CD14-positive monocyte (primary cell): ENCODE measurements around the gene RFPL4A. TPM values are rescaled to one million over a fixed set of nuclear protein-coding genes. Genes with fewer than 3 reads are reported as not detected.

ENCODE experiments used
- DNase-seq, 3 donors: peaks; one replicate each; pipeline ENCODE4 v3.0.0-alpha.2; 2011 to 2022
- H2AFZ ChIP-seq: 2 replicates; pipeline ENCODE4 v1.6.0; 2012; ENCODE audit warnings: mild to moderate bottlenecking, low read depth, low read length, inconsistent platforms; ENCODE audit not compliant: insufficient read depth, poor library complexity, severe bottlenecking
- H3K27ac ChIP-seq, 2 donors: 1 replicate in 1 of 2; 2 replicates in 1 of 2; pipeline ENCODE4 v1.5.1; 2012 to 2013; ENCODE audit warnings: low read length in 2 of 2, control low read depth in 1 of 2, inconsistent platforms in 1 of 2, low read depth in 1 of 2, mild to moderate bottlenecking in 1 of 2
- H3K27me3 ChIP-seq, 2 donors: one replicate each; pipeline versions ENCODE4 v1.6.0 to v1.6.1; 2011 to 2013; ENCODE audit warnings: low read length in 2 of 2; ENCODE audit not compliant: control insufficient read depth in 2 of 2, insufficient read depth in 2 of 2
- H3K36me3 ChIP-seq, 2 donors: replicated peaks in 1 of 2; 1 replicate in 1 of 2; 2 replicates in 1 of 2; pipeline versions ENCODE4 v1.5.1 to v1.6.1; 2012 to 2013; ENCODE audit warnings: low read length in 2 of 2, control low read depth in 1 of 2, inconsistent platforms in 1 of 2, mild to moderate bottlenecking in 1 of 2; ENCODE audit not compliant: insufficient read depth in 2 of 2, control insufficient read depth in 1 of 2
- H3K4me1 ChIP-seq, 2 donors: 1 replicate in 1 of 2; 2 replicates in 1 of 2; pipeline versions ENCODE4 v1.5.1 to v1.6.1; 2012 to 2013; ENCODE audit warnings: low read length in 2 of 2, control low read depth in 1 of 2, inconsistent platforms in 1 of 2, mild to moderate bottlenecking in 1 of 2, moderate library complexity in 1 of 2; ENCODE audit not compliant: insufficient read depth in 2 of 2, control insufficient read depth in 1 of 2
- H3K4me2 ChIP-seq: replicated peaks from 2 replicates; pipeline ENCODE3; 2012; ENCODE audit warnings: low read length, moderate library complexity, mild to moderate bottlenecking; ENCODE audit not compliant: poor library complexity, severe bottlenecking; ENCODE audit errors: extremely low read depth
- H3K4me3 ChIP-seq, 3 experiments: fragments of 200-600 bp in 1 of 3; sonication (generic) in 1 of 3; replicated peaks in 1 of 3; 1 replicate in 2 of 3; 2 replicates in 1 of 3; pipeline ENCODE4 v1.5.1; 2011 to 2013; ENCODE audit warnings: low read length in 3 of 3, mild to moderate bottlenecking in 3 of 3, control low read depth in 2 of 3, low read depth in 2 of 3, inconsistent platforms in 1 of 3, moderate library complexity in 1 of 3
- H3K79me2 ChIP-seq: 2 replicates; pipeline ENCODE4 v1.6.0; 2012; ENCODE audit warnings: mild to moderate bottlenecking, control low read depth, inconsistent platforms, low read length, moderate library complexity; ENCODE audit not compliant: insufficient read depth
- H3K9ac ChIP-seq: 2 replicates; pipeline ENCODE4 v1.6.0; 2017; ENCODE audit warnings: low read length, mild to moderate bottlenecking; ENCODE audit not compliant: insufficient read depth, poor library complexity, severe bottlenecking
- H3K9me3 ChIP-seq, 2 donors: replicated peaks in 1 of 2; 1 replicate in 1 of 2; 2 replicates in 1 of 2; pipeline versions ENCODE4 v1.5.1 to v1.6.1; 2012 to 2013; ENCODE audit warnings: low read length in 2 of 2, control low read depth in 1 of 2; ENCODE audit not compliant: control insufficient read depth in 1 of 2, insufficient read depth in 1 of 2
- H4K20me1 ChIP-seq: 2 replicates; pipeline ENCODE4 v1.6.0; 2012; ENCODE audit warnings: mild to moderate bottlenecking, low read length, control low read depth, moderate library complexity; ENCODE audit not compliant: insufficient read depth
- H3K27ac Mint-ChIP-seq, 7 donors: one replicate each; pipeline ENCODE4 v1.8.0; 2020; ENCODE audit warnings: mild to moderate bottlenecking in 7 of 7, mixed read lengths in 7 of 7, moderate library complexity in 6 of 7, inconsistent platforms in 2 of 7
- H3K27me3 Mint-ChIP-seq, 3 donors: one replicate each; pipeline ENCODE4 v1.8.0; 2021 to 2022; ENCODE audit warnings: low read depth in 3 of 3, mild to moderate bottlenecking in 3 of 3, mixed read lengths in 3 of 3, moderate library complexity in 3 of 3, inconsistent platforms in 1 of 3
- H3K36me3 Mint-ChIP-seq, 2 donors: one replicate each; pipeline ENCODE4 v1.8.0; 2020; ENCODE audit warnings: mixed read lengths in 2 of 2, inconsistent platforms in 1 of 2, mild to moderate bottlenecking in 1 of 2
- H3K4me1 Mint-ChIP-seq: one replicate; pipeline ENCODE4 v1.8.0; 2020; ENCODE audit warnings: mild to moderate bottlenecking, mixed read lengths
- H3K4me3 Mint-ChIP-seq, 2 donors: one replicate each; pipeline ENCODE4 v1.8.0; 2020; ENCODE audit warnings: mild to moderate bottlenecking in 2 of 2, mixed read lengths in 2 of 2, moderate library complexity in 1 of 2
- H3K9me3 Mint-ChIP-seq, 7 donors: one replicate each; pipeline ENCODE4 v1.8.0; 2020 to 2022; ENCODE audit warnings: mixed read lengths in 7 of 7, mild to moderate bottlenecking in 6 of 7, moderate library complexity in 6 of 7, inconsistent platforms in 2 of 7
- CTCF ChIP-seq: fragments of 200-600 bp; IDR thresholded peaks from one replicate; pipeline ENCODE4 v1.8.0; 2022; ENCODE audit warnings: antibody characterized with exemption, mild to moderate bottlenecking
- WGBS: methylation state at CpG from one replicate; pipeline ENCODE4 v1.1.5; 2013; ENCODE audit warnings: missing lambda C conversion rate; ENCODE audit not compliant: insufficient coverage; 5-methylcytosine and 5-hydroxymethylcytosine counted together
- intact Hi-C, 2 donors: fragments of 100-400 bp; cut with micrococcal nuclease; formaldehyde crosslinking; loops; one replicate each; pipeline versions ENCODE4 v1.15.0 to v1.15.1; 2023
- polyA plus RNA-seq, 3 donors: library from polyadenylated mRNA; depleted of rRNA in 1 of 3; unstranded in 2 of 3; stranded (reverse) in 1 of 3; fragments of 300-500 nt in 2 of 3; fragments of >200 nt in 1 of 3; fragmentation: Illumina TruSeq in 2 of 3; gene quantifications; 1 replicate in 2 of 3; 2 replicates in 1 of 3; pipeline ENCODE4 v1.2.3, GENCODE V29; 2012 to 2021

Gene RFPL4A
- polyA plus RNA-seq, 3 donors: 0.33 to 8.4 (median 7.9) TPM

GRCh38 chr19:55738302-55738701, 20.6 kb upstream of the RFPL4A start, which contains the start of gene NLRP9:
TSS of gene NLRP9 (minus strand) at chr19:55738402. CDS start at chr19:55738374, 28 bp downstream.
- no peak within 1 kb of the TSS for H3K27ac Mint-ChIP-seq
- H3K9me3 ChIP-seq: peaks cover 0 to 4% of the 10 kb centered on the region in 2 donors
- intact Hi-C loops: no loop called here
- no peak within 1 kb of the TSS for H3K27ac ChIP-seq
- peaks cover 0 to 26% (median 12%) of the 10 kb centered on the region in 7 donors for H3K9me3 Mint-ChIP-seq
- no peak within 1 kb of the TSS for H3K4me3 Mint-ChIP-seq
- H3K4me1 ChIP-seq: no peaks in the 10 kb centered on the region
- WGBS: 100% methylated on average over 1 of the region's 3 CpGs
- H3K36me3 Mint-ChIP-seq: no peaks in the 10 kb centered on the region
- H3K9ac ChIP-seq: no peak within 1 kb of the TSS
- no peak for DNase-seq
- no peaks in the 10 kb centered on the region for H4K20me1 ChIP-seq
- no peaks in the 10 kb centered on the region for H3K4me1 Mint-ChIP-seq
- H2AFZ ChIP-seq: no peak within 1 kb of the TSS
- TF ChIP-seq CTCF: no peak
- no peak within 1 kb of the TSS for H3K4me3 ChIP-seq
- H3K4me2 ChIP-seq: no peak within 1 kb of the TSS
- peaks cover 1 to 6% (median 3%) of the 10 kb centered on the region in 3 donors for H3K27me3 Mint-ChIP-seq
- H3K27me3 ChIP-seq: no peaks in the 10 kb centered on the region
- H3K36me3 ChIP-seq: no peaks in the 10 kb centered on the region
- no peaks in the 10 kb centered on the region for H3K79me2 ChIP-seq

DNA sequence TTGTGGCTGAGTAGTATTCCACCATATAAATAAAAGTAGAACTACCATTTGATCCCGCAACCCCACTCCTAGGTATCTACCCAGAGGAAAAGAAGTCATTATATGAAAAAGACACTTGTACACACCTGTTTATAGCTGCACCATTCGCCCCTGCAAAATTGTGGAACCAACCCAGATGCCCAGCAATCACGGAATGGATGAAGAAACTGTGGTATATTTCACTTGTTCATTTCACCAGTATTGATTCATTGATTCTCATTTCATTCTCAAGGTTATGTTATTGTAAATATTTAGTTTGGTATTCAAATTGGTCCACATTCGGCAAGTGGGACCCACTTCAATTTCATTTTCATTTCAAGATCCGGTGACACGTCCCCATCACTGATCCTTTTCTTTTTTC, 8.2 kb upstream of the RFPL4A start:
- no CpG with 5 or more reads among the region's 6 CpGs for WGBS
- no peak overlapping the region for H3K4me3 ChIP-seq

More for the DNA sequence above, 8.2 kb upstream of the RFPL4A start:
- no peaks in the 10 kb centered on the region for H3K36me3 Mint-ChIP-seq
- no peak for DNase-seq
- no peaks in the 10 kb centered on the region for H3K36me3 ChIP-seq
- TF ChIP-seq CTCF: no peak
- H3K27ac ChIP-seq: no peak overlapping the region
- no peak overlapping the region for H2AFZ ChIP-seq
- no peaks in the 10 kb centered on the region for H4K20me1 ChIP-seq
- no peaks in the 10 kb centered on the region for H3K4me1 Mint-ChIP-seq
- no peaks in the 10 kb centered on the region for H3K27me3 ChIP-seq
- H3K4me3 Mint-ChIP-seq: no peak overlapping the region
- H3K9me3 ChIP-seq: no peaks in the 10 kb centered on the region
- peaks cover 3 to 39% (median 9%) of the 10 kb centered on the region in 7 donors for H3K9me3 Mint-ChIP-seq
- H3K27ac Mint-ChIP-seq: no peak overlapping the region
- no peaks in the 10 kb centered on the region for H3K4me1 ChIP-seq
- no peak overlapping the region for H3K4me2 ChIP-seq
- H3K79me2 ChIP-seq: no peaks in the 10 kb centered on the region
- H3K27me3 Mint-ChIP-seq: no peaks in the 10 kb centered on the region
- no peak overlapping the region for H3K9ac ChIP-seq
- intact Hi-C loops: no loop called here
